HG03571 (cell line): ENCODE data around the gene SCN1B.

ENCODE experiments used
- ATAC-seq: cut with Tn5 transposase; IDR thresholded peaks from one replicate; pipeline ENCODE4 v1.9.1; 2021; ENCODE audit not compliant: unreplicated experiment

SCN1B gene

DNA sequence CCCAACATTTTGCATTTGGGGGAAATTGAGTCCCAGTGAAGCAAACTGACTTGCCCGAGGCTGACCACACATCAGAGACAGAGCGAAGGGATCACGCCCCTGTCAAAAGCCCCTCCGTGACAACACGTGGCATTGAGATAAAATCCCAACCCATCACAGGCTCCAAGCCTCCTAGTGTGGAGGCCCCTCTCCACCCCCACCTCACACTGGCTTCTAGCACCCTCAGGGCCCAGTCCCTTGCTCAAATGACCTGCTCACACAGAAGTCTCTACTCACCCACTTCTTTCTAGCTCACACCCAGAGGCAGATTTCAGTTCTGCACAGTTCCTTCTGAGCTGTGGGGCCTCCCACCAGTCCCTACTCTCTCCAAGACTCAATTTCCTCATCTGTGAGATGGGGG is 21.5 kb downstream of the SCN1B start:
- ATAC-seq: no peak

DNA sequence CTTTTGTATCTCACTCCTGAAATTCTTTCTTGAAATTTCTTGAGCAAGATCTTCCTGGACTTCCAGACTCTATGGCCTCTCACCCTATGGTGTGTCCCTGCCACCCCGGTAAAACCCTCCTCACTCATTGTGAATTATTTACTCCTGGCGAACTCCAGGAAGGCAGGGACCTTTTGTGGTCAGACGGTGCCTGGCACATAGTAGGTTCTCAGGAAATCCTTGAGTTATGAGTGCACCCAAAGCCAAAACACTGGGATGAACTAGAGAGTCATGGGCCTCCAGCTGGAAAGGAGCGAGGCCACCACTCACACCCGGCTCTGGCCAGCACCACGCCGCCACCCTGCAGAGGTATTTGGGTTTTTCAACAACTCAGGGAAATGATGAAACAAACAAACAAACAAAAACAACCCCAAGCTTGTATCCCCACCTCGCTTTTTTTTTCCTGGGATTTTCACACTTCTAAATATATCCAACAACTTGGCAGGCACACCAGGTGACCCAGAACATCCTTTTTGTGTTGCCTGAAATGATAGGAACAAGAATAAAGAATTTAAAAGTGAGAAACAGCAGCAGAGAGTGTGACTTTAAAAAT is 22.4 kb downstream of the SCN1B start:
- ATAC-seq: no peak

DNA sequence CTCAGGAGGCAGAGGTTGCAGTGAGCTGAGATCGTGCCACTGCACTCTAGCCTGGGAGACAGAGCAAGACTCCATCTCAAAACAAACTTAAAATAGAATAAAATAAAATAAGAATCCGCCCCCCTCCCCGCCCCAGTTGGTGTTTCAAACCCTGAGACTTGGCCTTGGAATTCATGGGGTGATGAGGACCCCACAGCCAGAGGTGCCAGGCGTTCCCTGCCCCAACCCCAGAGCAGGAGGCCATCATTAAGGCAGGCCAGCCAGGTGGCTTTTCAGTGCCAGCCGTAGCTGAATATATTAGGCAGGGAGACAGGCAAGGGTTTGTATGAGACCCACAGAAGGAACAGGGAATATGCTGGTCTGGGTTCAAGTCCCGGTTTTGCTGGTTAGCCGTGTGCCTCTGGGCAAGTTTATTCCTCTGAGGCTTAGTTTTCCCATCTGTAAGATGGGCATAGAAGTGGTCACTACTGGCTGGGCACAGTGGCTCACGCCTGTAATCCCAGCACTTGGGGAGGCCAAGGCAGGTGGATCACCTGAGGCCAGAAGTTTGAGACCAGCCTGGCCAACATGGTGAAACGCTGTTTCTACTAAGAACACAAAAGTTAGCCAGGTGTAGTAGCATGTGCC is 23.5 kb downstream of the SCN1B start:
- ATAC-seq: no peak

DNA sequence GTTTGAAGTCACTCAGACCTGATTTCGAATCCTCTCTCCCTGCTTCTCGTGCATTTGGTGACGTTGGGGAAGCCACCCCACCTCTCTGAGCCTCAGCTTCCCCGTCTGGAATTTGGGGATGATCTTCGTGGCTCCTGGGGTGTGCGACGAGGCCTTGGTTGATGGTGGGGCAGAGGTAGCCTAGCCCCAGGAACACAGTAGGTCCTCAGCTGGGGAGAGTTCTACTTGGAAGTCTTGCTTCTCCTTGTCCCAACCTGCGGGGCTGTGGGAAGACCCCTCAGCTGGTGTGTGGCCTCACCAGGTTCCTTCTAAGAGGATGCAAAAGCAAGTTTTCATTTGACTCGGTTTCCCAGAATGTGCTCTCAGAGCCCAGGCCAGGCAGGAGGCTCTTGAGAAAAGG is 24.4 kb downstream of the SCN1B start:
- ATAC-seq: no peak

DNA sequence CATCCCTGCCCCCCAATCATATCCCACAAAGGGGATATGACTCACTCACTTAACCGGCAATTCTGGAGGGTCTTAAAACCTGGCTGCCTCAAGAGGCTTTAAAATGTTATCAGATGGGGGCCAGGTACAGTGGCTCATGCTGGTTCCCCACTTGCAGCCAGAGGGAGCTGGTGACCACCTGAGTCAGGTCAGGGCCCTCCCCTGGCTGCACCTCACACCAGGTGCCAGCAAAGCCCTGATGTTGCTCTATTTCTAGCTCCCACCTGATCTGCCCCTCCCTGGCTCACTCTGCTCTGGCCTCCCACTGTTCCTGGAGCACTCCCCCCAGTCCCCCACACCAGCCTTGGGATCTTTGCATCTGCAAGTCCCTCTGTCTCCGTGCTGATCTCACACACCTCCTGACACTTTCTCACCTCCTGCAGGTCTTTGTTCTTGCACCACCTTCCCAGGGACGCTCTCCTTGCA is 25.5 kb downstream of the SCN1B start:
- ATAC-seq: no peak

DNA sequence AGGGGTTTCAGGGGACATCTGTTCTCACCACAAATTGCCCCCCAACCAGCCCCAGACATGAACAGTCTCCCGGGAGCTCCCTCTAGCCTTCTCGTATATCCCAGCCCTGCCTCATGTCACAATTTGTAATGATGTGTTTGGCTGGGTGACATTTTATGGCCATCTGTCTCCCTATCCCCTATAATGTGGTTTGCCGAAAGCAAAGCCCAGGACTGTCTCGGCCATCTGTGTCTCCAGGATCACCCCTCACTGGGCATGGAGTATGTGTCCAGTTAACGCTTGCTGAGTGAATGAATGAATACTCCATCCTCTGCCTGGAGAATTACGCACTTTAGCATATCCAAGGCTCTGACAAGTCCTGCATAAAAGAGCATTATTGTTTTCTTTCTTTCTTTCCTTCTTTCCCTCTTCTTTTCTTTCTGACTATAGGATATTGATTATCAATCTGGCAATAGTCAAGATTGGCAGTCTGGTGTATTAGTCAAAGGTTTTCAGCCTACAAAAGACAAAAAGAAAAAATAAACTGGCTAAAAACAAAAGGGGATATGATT is 26.3 kb downstream of the SCN1B start:
- no peak for ATAC-seq

DNA sequence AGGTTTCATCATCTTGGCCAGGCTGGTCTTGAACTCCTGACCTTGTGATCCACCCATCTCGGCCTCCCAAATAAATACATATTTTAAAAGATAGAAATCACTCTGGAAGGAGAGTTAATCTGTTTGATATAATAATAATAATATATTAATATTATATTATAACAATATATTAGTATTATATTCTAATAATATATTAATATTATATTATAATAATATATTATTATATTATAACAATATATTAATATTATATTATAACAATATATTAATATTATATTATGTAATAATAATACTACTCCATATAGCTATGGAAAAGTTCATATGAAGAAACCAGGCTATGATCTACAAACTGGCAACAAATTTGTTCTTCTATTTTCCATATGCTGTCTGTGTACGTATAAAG is 28.1 kb downstream of the SCN1B start:
- no peak for ATAC-seq

DNA sequence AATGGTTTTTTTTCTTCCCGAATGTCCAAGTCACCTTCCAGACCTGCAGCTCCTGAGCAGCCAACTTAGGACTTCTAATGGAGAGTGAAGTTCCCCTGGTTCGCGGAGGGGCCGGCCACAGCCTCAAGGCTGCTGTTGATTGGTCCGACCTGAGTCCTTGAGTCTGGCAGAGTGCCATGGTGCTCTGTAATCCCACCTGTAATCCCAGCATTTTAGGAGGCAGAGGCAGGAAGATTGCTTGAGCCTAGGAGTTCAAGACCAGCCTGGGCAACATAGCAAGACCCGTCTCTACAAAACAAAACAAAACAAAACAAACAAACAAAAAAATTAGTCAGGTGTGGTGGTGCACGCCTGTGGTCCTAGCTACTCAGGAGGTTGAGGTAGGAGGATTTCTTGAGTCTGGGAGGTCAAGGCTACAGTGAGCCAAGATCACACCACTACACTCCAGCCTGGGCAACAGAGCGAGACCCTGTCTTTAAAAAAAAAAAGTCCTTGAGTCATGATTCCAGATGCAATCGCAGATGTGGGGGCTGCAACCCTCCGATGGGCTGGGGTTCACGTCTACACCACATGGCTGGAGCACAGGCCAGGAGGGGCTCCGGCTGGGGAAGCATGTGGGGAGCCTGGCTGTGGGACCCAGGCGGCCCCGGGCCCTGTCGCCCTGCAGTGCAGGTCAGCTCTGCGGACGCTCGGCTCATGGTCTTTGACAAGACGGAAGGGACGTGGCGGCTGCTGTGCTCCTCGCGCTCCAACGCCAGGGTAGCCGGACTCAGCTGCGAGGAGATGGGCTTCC is 28.9 kb downstream of the SCN1B start:
- no peak for ATAC-seq

DNA sequence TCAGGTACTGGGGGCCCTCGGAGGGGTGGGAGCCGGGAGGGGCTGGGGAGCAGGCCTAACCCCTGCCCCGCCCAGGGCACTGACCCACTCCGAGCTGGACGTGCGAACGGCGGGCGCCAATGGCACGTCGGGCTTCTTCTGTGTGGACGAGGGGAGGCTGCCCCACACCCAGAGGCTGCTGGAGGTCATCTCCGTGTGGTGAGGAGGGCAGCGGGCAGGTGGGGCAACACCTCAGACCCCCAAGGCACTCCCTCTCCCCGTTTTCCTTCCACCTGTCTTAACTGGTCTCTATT is 29.5 kb downstream of the SCN1B start:
- ATAC-seq: no peak

DNA sequence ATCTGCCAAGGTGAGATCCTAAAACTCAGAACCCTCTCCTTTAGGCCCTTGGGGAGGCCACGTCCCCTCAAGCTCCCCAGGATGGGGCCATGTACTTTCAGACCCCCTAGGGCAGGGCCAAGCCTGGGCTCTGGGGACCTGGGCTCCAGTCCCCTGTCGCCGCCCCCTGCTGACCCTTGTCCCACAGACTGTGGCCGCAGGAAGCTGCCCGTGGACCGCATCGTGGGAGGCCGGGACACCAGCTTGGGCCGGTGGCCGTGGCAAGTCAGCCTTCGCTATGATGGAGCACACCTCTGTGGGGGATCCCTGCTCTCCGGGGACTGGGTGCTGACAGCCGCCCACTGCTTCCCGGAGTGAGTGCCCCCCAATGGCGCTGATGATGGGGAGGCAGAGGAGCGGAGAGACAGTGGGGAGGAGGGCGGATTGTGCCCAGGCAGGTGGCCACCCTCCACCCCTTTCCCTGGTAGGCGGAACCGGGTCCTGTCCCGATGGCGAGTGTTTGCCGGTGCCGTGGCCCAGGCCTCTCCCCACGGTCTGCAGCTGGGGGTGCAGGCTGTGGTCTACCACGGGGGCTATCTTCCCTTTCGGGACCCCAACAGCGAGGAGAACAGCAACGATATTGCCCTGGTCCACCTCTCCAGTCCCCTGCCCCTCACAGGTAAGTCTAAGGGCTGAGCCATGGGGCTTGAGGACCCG is 30.0 kb downstream of the SCN1B start:
- no peak for ATAC-seq

DNA sequence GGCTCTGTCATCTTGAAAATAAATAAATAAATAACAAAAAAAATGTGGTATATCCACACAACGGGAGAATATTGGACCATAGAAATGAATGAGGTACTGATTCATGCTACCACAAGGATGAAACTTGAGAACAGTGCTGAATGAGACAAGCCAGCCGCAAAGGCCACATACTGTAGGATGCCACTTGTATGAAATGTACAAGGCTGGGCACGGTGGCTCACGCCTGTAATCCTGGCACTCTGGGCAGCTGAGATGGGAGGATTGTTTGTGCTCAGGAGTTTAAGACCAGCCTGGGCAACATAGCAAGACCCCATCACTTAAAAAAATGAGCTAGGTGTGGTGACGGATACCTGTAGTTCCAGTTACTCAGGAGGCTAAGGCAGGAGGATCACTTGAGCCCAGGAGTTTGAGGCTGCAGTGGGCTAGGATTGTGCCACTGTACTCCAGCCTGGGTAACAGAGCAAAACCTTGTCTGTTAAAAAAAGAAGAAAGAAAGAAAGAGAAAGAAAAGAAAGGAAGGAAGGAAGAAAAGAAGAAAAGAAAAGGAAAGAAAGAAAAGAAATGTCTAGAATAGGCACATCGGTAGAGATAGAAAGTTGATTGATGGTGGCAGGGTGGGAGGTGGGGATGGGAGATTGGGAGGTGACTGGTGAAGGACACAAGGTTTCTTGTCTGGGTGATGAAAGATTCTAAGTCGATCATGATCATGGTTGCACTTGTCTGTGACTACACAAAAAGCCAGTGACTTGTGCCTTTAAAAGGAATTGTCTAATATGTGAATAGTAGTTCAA is 31.5 kb downstream of the SCN1B start:
- ATAC-seq: no peak

DNA sequence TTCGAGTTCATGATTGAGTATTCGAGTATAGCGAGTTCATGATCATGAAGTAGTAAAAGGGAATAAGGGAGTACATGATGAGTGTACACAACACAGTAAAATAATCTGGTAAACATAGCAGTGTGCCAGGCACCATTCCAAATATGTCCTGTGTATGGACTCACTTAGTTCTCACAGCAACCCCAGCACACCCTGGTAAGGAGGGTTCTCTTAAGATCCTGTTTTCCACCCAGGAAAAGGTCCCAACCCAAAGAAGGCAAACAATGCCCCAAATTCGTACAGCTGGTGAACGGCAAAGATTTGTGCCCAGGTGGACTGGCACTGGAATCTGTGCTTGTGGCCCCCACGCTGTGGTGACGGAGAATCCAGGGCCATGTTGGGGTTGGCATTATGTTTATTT is 32.7 kb downstream of the SCN1B start:
- ATAC-seq: no peak

DNA sequence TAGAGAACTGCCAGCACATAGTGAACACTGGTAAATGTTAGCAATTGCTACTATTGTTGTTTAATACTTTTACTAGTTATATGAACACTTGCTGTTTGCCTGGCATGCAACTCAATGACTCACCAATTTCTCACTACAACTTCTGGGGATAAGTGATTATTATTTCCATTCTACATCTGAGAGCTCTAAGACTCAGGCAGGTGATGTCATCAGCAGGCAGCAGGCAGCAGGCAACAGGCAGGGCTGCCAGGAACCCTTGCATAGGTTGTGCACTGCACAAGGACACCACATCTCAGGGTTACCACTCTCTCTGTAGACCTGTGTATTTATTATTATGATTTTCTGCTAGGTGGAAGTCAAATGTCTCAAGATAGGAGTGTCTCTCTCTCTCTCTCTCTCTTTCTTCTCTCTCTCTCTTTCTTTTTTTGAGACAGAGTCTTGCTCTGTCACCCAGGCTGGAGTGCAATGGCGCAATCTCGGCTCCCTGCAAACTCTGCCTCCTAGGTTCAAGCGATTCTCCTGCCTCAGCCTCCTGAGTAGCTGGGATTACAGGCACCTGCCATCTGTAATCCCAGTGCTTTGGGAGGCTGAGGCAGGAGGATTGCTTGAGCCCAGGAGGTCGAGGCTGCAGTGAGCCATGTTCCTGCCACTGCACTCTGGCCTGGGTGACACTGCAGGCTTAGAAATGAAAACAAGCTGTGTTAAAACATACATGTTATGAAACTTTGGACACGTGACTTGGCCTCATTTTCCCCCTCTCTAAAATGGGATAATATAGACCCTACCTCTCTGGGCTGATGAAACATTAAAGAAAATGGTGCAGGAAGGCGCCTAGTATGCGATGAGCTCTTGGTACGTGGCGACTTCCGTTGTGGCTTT is 33.9 kb downstream of the SCN1B start:
- no peak for ATAC-seq

DNA sequence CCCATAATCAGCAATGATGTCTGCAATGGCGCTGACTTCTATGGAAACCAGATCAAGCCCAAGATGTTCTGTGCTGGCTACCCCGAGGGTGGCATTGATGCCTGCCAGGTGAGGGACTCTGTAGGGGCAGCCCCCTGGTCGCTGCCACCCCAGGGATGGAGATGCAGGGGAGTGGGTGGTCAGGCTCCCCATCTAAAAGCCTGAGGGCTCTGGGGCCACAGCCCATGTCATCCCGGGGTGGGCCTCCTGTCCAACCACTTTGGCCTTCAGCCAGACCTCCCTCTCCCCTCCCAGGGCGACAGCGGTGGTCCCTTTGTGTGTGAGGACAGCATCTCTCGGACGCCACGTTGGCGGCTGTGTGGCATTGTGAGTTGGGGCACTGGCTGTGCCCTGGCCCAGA is 35.3 kb downstream of the SCN1B start:
- no peak for ATAC-seq

DNA sequence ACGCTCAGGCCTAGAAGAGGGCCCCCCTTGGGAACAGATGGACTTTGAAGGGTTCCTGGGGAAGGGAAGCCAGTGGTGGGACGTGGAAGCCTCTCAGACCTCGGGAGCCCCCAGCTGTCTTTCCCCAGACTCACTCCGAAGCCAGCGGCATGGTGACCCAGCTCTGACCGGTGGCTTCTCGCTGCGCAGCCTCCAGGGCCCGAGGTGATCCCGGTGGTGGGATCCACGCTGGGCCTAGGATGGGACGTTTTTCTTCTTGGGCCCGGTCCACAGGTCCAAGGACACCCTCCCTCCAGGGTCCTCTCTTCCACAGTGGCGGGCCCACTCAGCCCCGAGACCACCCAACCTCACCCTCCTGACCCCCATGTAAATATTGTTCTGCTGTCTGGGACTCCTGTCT is 35.9 kb downstream of the SCN1B start:
- ATAC-seq: no peak

DNA sequence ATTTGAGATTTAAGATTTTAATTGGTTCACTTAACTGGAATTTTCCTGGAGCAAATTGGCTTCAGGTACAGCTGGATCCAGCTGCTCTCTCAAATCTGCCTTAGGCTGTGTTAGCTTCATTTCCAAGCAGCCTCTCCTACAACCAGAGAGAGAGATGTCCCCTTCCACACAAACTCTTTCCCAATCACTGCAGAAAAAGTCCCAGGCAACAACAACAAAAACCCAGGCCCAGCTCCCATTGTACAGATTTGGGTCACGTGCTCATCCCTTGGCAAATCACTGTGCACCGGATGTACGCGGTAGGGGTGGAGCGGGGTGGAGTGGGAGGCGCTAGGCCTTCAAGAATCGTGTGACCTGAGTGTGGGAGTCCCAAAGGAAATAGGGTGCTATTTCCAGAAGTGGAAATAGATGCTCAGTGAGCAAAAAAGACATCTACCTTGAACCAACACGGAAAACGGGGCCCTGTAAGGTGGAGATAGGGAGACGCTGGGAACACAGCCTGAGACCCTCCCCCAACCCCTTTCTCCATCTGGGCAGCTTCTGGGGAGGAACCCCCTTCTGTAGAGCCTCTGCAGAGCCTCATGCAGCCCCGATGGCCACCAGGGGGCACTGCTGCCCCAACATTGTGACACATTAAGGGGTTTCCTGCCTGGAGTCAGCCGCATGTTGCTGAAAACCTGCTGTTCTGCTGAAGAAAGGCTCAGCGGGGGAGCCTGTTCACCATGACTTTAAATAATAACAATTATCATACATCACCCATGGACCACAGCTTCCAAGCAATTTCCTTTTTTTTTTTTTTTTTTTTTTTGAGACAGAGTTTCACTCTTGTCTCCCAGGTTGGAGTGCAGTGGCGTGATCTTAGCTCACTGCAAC is 36.7 kb downstream of the SCN1B start:
- ATAC-seq: no peak

DNA sequence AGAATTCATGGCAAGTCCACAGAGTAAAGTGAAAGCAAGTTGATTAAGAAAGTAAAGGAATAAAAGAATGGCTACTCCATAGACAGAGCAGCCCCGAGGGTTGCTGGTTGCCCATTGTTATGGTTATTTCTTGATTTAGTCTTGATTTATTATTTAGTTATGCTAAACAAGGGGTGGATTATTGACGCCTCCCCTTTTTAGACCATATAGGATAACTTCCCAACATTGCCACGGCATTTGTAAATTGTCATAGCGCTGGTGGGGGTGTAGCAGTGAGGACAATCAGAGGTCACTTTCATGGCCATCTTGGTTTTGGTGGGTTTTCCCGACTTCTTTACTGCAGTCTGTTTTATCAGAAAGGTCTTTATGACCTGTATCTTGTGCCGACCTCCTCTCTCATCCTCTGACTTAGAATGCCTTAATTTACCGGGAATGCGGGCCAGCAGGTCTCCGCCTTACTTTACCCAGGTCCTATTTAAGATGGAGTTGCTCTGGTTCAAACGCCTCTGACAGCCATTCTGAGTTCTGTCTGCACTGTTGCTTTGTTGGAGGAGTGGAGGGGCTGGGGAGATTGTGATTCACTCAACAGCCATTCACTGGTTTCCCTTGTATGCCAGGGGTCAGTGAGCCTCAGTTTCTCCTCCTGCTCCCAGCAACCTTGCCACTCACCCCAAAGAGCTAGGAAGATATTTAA is 38.8 kb downstream of the SCN1B start:
- ATAC-seq: no peak

DNA sequence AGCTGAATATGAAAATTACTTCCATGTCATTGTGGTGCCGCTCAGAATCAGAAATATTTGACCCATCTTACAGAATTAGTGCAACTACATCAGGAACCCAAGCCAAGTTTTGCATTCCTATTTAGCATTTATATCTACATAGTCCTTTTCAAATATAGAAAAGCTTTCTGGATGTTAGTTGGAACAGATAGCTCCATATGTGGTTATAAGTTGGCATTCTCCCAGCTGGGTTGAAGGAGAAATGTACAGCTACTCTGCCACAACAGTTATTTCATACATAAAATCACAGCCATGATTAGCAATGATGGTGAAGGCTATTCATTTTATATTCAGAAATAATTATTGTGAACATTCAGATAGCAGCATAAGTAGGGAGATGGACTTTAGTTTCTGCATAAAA is 39.4 kb downstream of the SCN1B start:
- ATAC-seq: no peak
